GM12878 (cell line): ENCODE data around the gene ROBO1.

Source experiments
- EZH2 ChIP-seq: IDR thresholded peaks from 2 replicates; pipeline ENCODE4 v1.6.1; 2012; ENCODE audit warnings: low read depth, mild to moderate bottlenecking, control low read depth, inconsistent platforms, low read length, borderline replicate concordance; ENCODE audit not compliant: control insufficient read depth
- FOXK2 ChIP-seq: fragments of 450-650 bp; IDR thresholded peaks from 2 replicates; pipeline ENCODE4 v1.6.1; 2017; ENCODE audit warnings: mild to moderate bottlenecking, moderate library complexity
- GABPA ChIP-seq: IDR thresholded peaks from 2 replicates; pipeline ENCODE4 v1.6.1; 2014; ENCODE audit warnings: antibody characterized with exemption, low read depth, mild to moderate bottlenecking, inconsistent platforms
- HDAC6 ChIP-seq: fragments of 200-600 bp; sonication (generic); IDR thresholded peaks from one replicate; pipeline ENCODE4 v1.8.0; 2017; ENCODE audit warnings: antibody characterized with exemption; ENCODE audit not compliant: unreplicated experiment
- POLR2AphosphoS5 ChIP-seq: IDR thresholded peaks from 2 replicates; pipeline ENCODE4 v1.6.1; 2011; ENCODE audit warnings: mild to moderate bottlenecking, low read length, inconsistent platforms
- SUZ12 ChIP-seq: fragments of 200-600 bp; sonication (generic); IDR thresholded peaks from one replicate; pipeline ENCODE4 v1.6.1; 2018; ENCODE audit warnings: antibody characterized with exemption, mild to moderate bottlenecking; ENCODE audit not compliant: unreplicated experiment
- TF ChIP-seq, protein P1 (sequence below): fragments of 450-650 bp; IDR thresholded peaks from 2 replicates; pipeline ENCODE4 v1.6.1; 2014; ENCODE audit warnings: mild to moderate bottlenecking
- TF ChIP-seq, protein P2 (sequence below): IDR thresholded peaks from 2 replicates; pipeline ENCODE4 v1.6.1; 2011; ENCODE audit warnings: low read depth, low read length, improper control_type of control experiment, borderline replicate concordance
- TF ChIP-seq, protein P3 (sequence below), 3 experiments: IDR thresholded peaks in 2 of 3; conservative IDR thresholded peaks in 1 of 3; 2 replicates each; pipeline ENCODE4 v1.5.1; 2011; ENCODE audit warnings: low read depth in 3 of 3, low read length in 3 of 3, mild to moderate bottlenecking in 3 of 3, control low read depth in 2 of 3, moderate library complexity in 2 of 3, inconsistent platforms in 1 of 3, mixed read lengths in 1 of 3; ENCODE audit not compliant: control insufficient read depth in 2 of 3, insufficient read depth in 1 of 3; ENCODE audit errors: extremely low read depth in 1 of 3

DNA sequence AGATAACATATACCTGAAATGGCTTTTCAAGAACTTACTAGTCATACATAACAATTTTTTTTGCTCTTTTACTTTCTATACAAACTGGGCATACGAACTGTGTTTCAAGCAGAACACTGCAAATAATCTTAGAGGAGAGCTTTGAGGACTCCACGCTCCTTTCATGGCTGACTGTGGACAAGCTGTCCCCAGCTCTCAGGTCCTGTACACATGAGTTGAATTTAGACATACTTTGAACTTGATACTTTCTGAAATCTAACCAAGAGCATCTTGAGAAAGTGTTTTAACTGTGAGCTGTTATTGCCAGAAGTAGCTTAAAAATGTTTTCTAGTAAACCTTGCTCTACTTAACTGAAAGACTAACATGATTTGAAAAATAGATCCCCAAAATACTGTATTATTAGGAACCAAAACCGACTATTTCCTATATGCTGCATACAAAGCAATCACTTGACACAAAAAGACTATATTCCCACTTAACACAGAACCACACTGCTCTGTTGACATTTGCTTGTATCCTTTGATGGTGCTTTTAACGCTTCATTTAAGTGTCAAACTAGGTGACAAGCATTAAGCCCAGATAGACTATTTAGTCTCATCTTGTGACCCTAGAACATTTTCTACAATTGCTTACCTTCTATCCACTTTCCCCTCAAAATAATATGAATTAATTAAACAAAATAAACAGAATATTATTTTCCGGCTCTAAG lies 755.8 kb downstream of the ROBO1 start:
- TF ChIP-seq SUZ12 (no peak), GABPA (no peak), FOXK2 (no peak), HDAC6 (no peak), EZH2 (no peak), POLR2AphosphoS5 (no peak)
- TF ChIP-seq, protein P1, sequence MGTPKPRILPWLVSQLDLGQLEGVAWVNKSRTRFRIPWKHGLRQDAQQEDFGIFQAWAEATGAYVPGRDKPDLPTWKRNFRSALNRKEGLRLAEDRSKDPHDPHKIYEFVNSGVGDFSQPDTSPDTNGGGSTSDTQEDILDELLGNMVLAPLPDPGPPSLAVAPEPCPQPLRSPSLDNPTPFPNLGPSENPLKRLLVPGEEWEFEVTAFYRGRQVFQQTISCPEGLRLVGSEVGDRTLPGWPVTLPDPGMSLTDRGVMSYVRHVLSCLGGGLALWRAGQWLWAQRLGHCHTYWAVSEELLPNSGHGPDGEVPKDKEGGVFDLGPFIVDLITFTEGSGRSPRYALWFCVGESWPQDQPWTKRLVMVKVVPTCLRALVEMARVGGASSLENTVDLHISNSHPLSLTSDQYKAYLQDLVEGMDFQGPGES, result no peak
- TF ChIP-seq, protein P2, sequence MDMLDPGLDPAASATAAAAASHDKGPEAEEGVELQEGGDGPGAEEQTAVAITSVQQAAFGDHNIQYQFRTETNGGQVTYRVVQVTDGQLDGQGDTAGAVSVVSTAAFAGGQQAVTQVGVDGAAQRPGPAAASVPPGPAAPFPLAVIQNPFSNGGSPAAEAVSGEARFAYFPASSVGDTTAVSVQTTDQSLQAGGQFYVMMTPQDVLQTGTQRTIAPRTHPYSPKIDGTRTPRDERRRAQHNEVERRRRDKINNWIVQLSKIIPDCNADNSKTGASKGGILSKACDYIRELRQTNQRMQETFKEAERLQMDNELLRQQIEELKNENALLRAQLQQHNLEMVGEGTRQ, result no peak
- TF ChIP-seq, protein P3, sequence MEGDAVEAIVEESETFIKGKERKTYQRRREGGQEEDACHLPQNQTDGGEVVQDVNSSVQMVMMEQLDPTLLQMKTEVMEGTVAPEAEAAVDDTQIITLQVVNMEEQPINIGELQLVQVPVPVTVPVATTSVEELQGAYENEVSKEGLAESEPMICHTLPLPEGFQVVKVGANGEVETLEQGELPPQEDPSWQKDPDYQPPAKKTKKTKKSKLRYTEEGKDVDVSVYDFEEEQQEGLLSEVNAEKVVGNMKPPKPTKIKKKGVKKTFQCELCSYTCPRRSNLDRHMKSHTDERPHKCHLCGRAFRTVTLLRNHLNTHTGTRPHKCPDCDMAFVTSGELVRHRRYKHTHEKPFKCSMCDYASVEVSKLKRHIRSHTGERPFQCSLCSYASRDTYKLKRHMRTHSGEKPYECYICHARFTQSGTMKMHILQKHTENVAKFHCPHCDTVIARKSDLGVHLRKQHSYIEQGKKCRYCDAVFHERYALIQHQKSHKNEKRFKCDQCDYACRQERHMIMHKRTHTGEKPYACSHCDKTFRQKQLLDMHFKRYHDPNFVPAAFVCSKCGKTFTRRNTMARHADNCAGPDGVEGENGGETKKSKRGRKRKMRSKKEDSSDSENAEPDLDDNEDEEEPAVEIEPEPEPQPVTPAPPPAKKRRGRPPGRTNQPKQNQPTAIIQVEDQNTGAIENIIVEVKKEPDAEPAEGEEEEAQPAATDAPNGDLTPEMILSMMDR (IDR thresholded peaks at IDR 0.05 in 2 of 3, conservative IDR thresholded peaks at IDR 0.05 in 1 of 3; ENCODE audit: control insufficient read depth in 2 of 3, extremely low read depth in 1 of 3, insufficient read depth in 1 of 3, low read depth in 3 of 3, low read length in 3 of 3), result no peak
